Measurements from ENCODE around the gene KCNK16. TPM values are rescaled to one million over a fixed set of nuclear protein-coding genes. Genes with fewer than 3 reads are reported as not detected.
"Not testable (repeated sequence)": the region's sequence is repeated elsewhere in the genome, so short reads cannot be mapped to it uniquely, and the experiment has no call there.

The KCNK16 gene
- total and polyA plus RNA-seq, 4 experiments from 2014 or later = not detected

GRCh38 chr6:39289490-39289889 lies 33.0 kb downstream of the KCNK16 start:
- CTCF ChIA-PET (ENCODE audit: partially characterized antibody) = interaction anchor here (1.2 kb wide), 1 partner anchor 13 kb away, joined by 3 read pairs; no protein-coding TSS in a partner anchor
- POLR2A ChIA-PET (ENCODE audit: partially characterized antibody) = no interaction called here

GRCh38 chr6:39287601-39288000 lies 34.9 kb downstream of the KCNK16 start:
- CTCF ChIA-PET (ENCODE audit: partially characterized antibody) = interaction anchor here (1.1 kb wide), 1 partner anchor 20 kb away, joined by 3 read pairs; no protein-coding TSS in a partner anchor
- Mint-ChIP-seq H3K27me3 (peaks cover 2 to 7% of the 10 kb centered on the region in 2 donors), H3K36me3 (no peaks in the 10 kb centered on the region), H3K27ac (no peak overlapping the region), H3K4me1 (no peaks in the 10 kb centered on the region), H3K9me3 (no peaks in the 10 kb centered on the region), H3K4me3 (no peak overlapping the region)
- Histone ChIP-seq H3K36me3 (ENCODE audit: insufficient read depth, low read length) (no peaks in the 10 kb centered on the region), H3K4me3 (ENCODE audit: low read length in 2 of 2) (no peak overlapping the region), H3K9me3 (ENCODE audit: control insufficient read depth in 1 of 2, low read length in 2 of 2) (no peaks in the 10 kb centered on the region), H3K4me1 (ENCODE audit: insufficient read depth, low read length) (no peaks in the 10 kb centered on the region), H3K27me3 (ENCODE audit: insufficient read depth, low read length) (no peaks in the 10 kb centered on the region), H3K27ac (ENCODE audit: low read depth, low read length) (no peak overlapping the region)
- intact Hi-C loops (cut with micrococcal nuclease) = no loop called here
- no peak for DNase-seq
- POLR2A ChIA-PET (ENCODE audit: partially characterized antibody) = no interaction called here

More at GRCh38 chr6:39289490-39289889, 33.0 kb downstream of the KCNK16 start:
- no peak overlapping the region for H3K4me3 ChIP-seq (ENCODE audit: low read length in 2 of 2)
- H3K27me3 ChIP-seq (ENCODE audit: insufficient read depth, low read length) = no peaks in the 10 kb centered on the region
- no peaks in the 10 kb centered on the region for H3K36me3 Mint-ChIP-seq
- DNase-seq = no peak
- no peak overlapping the region for H3K27ac ChIP-seq (ENCODE audit: low read depth, low read length)
- peaks cover 2 to 4% of the 10 kb centered on the region in 2 donors for H3K27me3 Mint-ChIP-seq
- no peaks in the 10 kb centered on the region for H3K9me3 ChIP-seq (ENCODE audit: control insufficient read depth in 1 of 2, low read length in 2 of 2)
- H3K4me1 ChIP-seq (ENCODE audit: insufficient read depth, low read length) = no peaks in the 10 kb centered on the region
- no peak overlapping the region for H3K4me3 Mint-ChIP-seq
- H3K36me3 ChIP-seq (ENCODE audit: insufficient read depth, low read length) = no peaks in the 10 kb centered on the region
- peaks cover 0 to 2% (median 0%) of the 10 kb centered on the region in 8 donors for H3K9me3 Mint-ChIP-seq
- no peaks in the 10 kb centered on the region for H3K4me1 Mint-ChIP-seq
- no peak overlapping the region for H3K27ac Mint-ChIP-seq
- intact Hi-C loops (cut with micrococcal nuclease) = no loop called here

GRCh38 chr6:39286596-39286995 lies 35.9 kb downstream of the KCNK16 start:
- DNase-seq; H3K4me1 ChIP-seq (ENCODE audit: insufficient read depth, low read length); H3K4me1 Mint-ChIP-seq; intact Hi-C loops (cut with micrococcal nuclease); H3K27me3 Mint-ChIP-seq; POLR2A ChIA-PET (ENCODE audit: partially characterized antibody); H3K9me3 Mint-ChIP-seq; H3K9me3 ChIP-seq (ENCODE audit: control insufficient read depth in 1 of 2, low read length in 2 of 2); CTCF ChIA-PET (ENCODE audit: partially characterized antibody); H3K27me3 ChIP-seq (ENCODE audit: insufficient read depth, low read length); H3K4me3 ChIP-seq (ENCODE audit: low read length in 2 of 2); H3K36me3 ChIP-seq (ENCODE audit: insufficient read depth, low read length); H3K36me3 Mint-ChIP-seq; H3K27ac ChIP-seq (ENCODE audit: low read depth, low read length); H3K27ac Mint-ChIP-seq; H3K4me3 Mint-ChIP-seq: not testable (repeated sequence)

GRCh38 chr6:39282774-39283173 lies 39.7 kb downstream of the KCNK16 start:
- Mint-ChIP-seq H3K4me3 (no peak overlapping the region), H3K27me3 (peaks cover 0 to 12% of the 10 kb centered on the region in 2 donors), H3K27ac (no peak overlapping the region), H3K9me3 (no peaks in the 10 kb centered on the region), H3K4me1 (peaks cover 0 to 1% (median 0%) of the 10 kb centered on the region in 4 donors), H3K36me3 (no peaks in the 10 kb centered on the region)
- ChIA-PET CTCF (ENCODE audit: partially characterized antibody) (interaction anchor here (0.6 to 1.2 kb wide), 2 partner anchors 9 to 23 kb away, joined by 3 read pairs; no protein-coding TSS in a partner anchor), POLR2A (ENCODE audit: partially characterized antibody) (no interaction called here)
- DNase-seq = no peak
- H3K36me3 ChIP-seq (ENCODE audit: insufficient read depth, low read length) = no peaks in the 10 kb centered on the region
- H3K27ac ChIP-seq (ENCODE audit: low read depth, low read length) = no peak overlapping the region
- H3K4me3 ChIP-seq (ENCODE audit: low read length in 2 of 2) = no peak overlapping the region
- no peaks in the 10 kb centered on the region for H3K27me3 ChIP-seq (ENCODE audit: insufficient read depth, low read length)
- H3K4me1 ChIP-seq (ENCODE audit: insufficient read depth, low read length) = no peaks in the 10 kb centered on the region
- H3K9me3 ChIP-seq (ENCODE audit: control insufficient read depth in 1 of 2, low read length in 2 of 2) = no peaks in the 10 kb centered on the region
- intact Hi-C loops (cut with micrococcal nuclease) = no loop called here

- H3K27me3 Mint-ChIP-seq = peaks cover 1 to 12% of the 10 kb centered on the region in 2 donors
Observed at GRCh38 chr6:39281312-39281980, 41.1 kb downstream of the KCNK16 start.

GRCh38 chr6:39280247-39280731 lies 42.2 kb downstream of the KCNK16 start:
- ChIA-PET CTCF (ENCODE audit: partially characterized antibody) (interaction anchor here (1.4 kb wide), 1 partner anchor 23 kb away, joined by 3 read pairs; no protein-coding TSS in a partner anchor), POLR2A (ENCODE audit: partially characterized antibody) (no interaction called here)
- H3K4me3 Mint-ChIP-seq = no peak overlapping the region
- H3K4me3 ChIP-seq (ENCODE audit: low read length in 2 of 2) = no peak overlapping the region
- no peaks in the 10 kb centered on the region for H3K36me3 Mint-ChIP-seq
- no peak overlapping the region for H3K27ac ChIP-seq (ENCODE audit: low read depth, low read length)
- H3K9me3 ChIP-seq (ENCODE audit: control insufficient read depth in 1 of 2, low read length in 2 of 2) = no peaks in the 10 kb centered on the region
- peaks cover 1 to 11% of the 10 kb centered on the region in 2 donors for H3K27me3 Mint-ChIP-seq
- no peaks in the 10 kb centered on the region for H3K4me1 ChIP-seq (ENCODE audit: insufficient read depth, low read length)
- intact Hi-C loops (cut with micrococcal nuclease) = no loop called here
- H3K27ac Mint-ChIP-seq = no peak overlapping the region
- H3K27me3 ChIP-seq (ENCODE audit: insufficient read depth, low read length) = no peaks in the 10 kb centered on the region
- H3K9me3 Mint-ChIP-seq = no peaks in the 10 kb centered on the region
- no peaks in the 10 kb centered on the region for H3K36me3 ChIP-seq (ENCODE audit: insufficient read depth, low read length)
- peaks cover 0 to 1% (median 0%) of the 10 kb centered on the region in 4 donors for H3K4me1 Mint-ChIP-seq
- no peak for DNase-seq

More at GRCh38 chr6:39281312-39281980, 41.1 kb downstream of the KCNK16 start:
- DNase-seq = no peak
- Mint-ChIP-seq H3K36me3 (no peaks in the 10 kb centered on the region), H3K4me3 (no peak overlapping the region), H3K4me1 (peaks cover 0 to 1% (median 0%) of the 10 kb centered on the region in 4 donors), H3K27ac (no peak overlapping the region), H3K9me3 (no peaks in the 10 kb centered on the region)
- Histone ChIP-seq H3K27me3 (ENCODE audit: insufficient read depth, low read length) (no peaks in the 10 kb centered on the region), H3K9me3 (ENCODE audit: control insufficient read depth in 1 of 2, low read length in 2 of 2) (no peaks in the 10 kb centered on the region), H3K4me1 (ENCODE audit: insufficient read depth, low read length) (no peaks in the 10 kb centered on the region), H3K36me3 (ENCODE audit: insufficient read depth, low read length) (no peaks in the 10 kb centered on the region), H3K4me3 (ENCODE audit: low read length in 2 of 2) (no peak overlapping the region), H3K27ac (ENCODE audit: low read depth, low read length) (no peak overlapping the region)
- CTCF ChIA-PET (ENCODE audit: partially characterized antibody) = interaction anchor here (1.4 kb wide), 1 partner anchor 22 kb away, joined by 3 read pairs; no protein-coding TSS in a partner anchor
- POLR2A ChIA-PET (ENCODE audit: partially characterized antibody) = no interaction called here
- intact Hi-C loops (cut with micrococcal nuclease) = no loop called here

- no peaks in the 10 kb centered on the region for H3K36me3 ChIP-seq (ENCODE audit: insufficient read depth, low read length)
- no peaks in the 10 kb centered on the region for H3K36me3 Mint-ChIP-seq
- CTCF ChIA-PET (ENCODE audit: partially characterized antibody) = interaction anchor here (1.4 kb wide), 1 partner anchor 23 kb away, joined by 3 read pairs; no protein-coding TSS in a partner anchor
- no peaks in the 10 kb centered on the region for H3K9me3 Mint-ChIP-seq
- no peak overlapping the region for H3K27ac Mint-ChIP-seq
- no peaks in the 10 kb centered on the region for H3K27me3 ChIP-seq (ENCODE audit: insufficient read depth, low read length)
- peaks cover 1 to 10% of the 10 kb centered on the region in 2 donors for H3K27me3 Mint-ChIP-seq
- no peaks in the 10 kb centered on the region for H3K4me1 ChIP-seq (ENCODE audit: insufficient read depth, low read length)
- intact Hi-C loops (cut with micrococcal nuclease) = no loop called here
- H3K4me1 Mint-ChIP-seq = peaks cover 0 to 1% (median 0%) of the 10 kb centered on the region in 4 donors
- POLR2A ChIA-PET (ENCODE audit: partially characterized antibody) = no interaction called here
- H3K9me3 ChIP-seq (ENCODE audit: control insufficient read depth in 1 of 2, low read length in 2 of 2) = no peaks in the 10 kb centered on the region
- H3K4me3 ChIP-seq (ENCODE audit: low read length in 2 of 2) = no peak overlapping the region
- DNase-seq = no peak
- H3K4me3 Mint-ChIP-seq = no peak overlapping the region
- no peak overlapping the region for H3K27ac ChIP-seq (ENCODE audit: low read depth, low read length)
Observed at GRCh38 chr6:39279539-39279938, 43.0 kb downstream of the KCNK16 start.

Measured in CD4-positive, alpha-beta memory T cell (primary cell).